Uterus (tissue), 2 donors: ENCODE measurements around the gene POC1B.

ENCODE experiments used
- CTCF ChIP-seq, 4 experiments: fragments of 200-600 bp in 2 of 4; fragments of 450-650 bp in 2 of 4; sonication (generic) in 2 of 4; IDR thresholded peaks; one replicate each; pipeline ENCODE4 v1.5.1; 2016 to 2019; ENCODE audit warnings: antibody characterized with exemption in 4 of 4, mild to moderate bottlenecking in 2 of 4, moderate library complexity in 1 of 4
- POLR2A ChIP-seq, 2 donors: fragments of 450-650 bp; IDR thresholded peaks; one replicate each; pipeline ENCODE4 v1.6.1; 2016; ENCODE audit warnings: antibody characterized with exemption in 2 of 2, mild to moderate bottlenecking in 1 of 2, moderate library complexity in 1 of 2

GRCh38 chr12:89546151-89546550 lies 20.3 kb upstream of the POC1B start:
- TF ChIP-seq CTCF (IDR thresholded peaks at IDR 0.05) (no peak), POLR2A (IDR thresholded peaks at IDR 0.05) (no peak)
